Keratinocyte (primary cell): ENCODE data around the gene GANC. TPM values are rescaled to one million over a fixed set of nuclear protein-coding genes. Genes with fewer than 3 reads are reported as not detected.

Experiments
- DNase-seq: peaks from one replicate; pipeline ENCODE4 v3.0.0-alpha.2; 2011; ENCODE audit warnings: low read depth, missing footprints, low spot score
- FAIRE-seq: peaks from 2 replicates; lab custom pipeline; 2011; peaks lifted over from hg19 to GRCh38; lab: Jason Lieb, UNC
- H2AFZ ChIP-seq: 2 replicates; pipeline ENCODE4 v1.6.0; 2012; ENCODE audit warnings: low read length, control low read depth, inconsistent platforms; ENCODE audit not compliant: control insufficient read depth
- H3K27ac ChIP-seq: 2 replicates; pipeline ENCODE4 v1.5.1; 2011; ENCODE audit warnings: low read length; ENCODE audit not compliant: control insufficient read depth, insufficient read depth
- H3K27me3 ChIP-seq: 3 replicates; pipeline ENCODE4 v1.6.0; 2011; ENCODE audit warnings: low read length; ENCODE audit not compliant: control insufficient read depth, insufficient read depth; ENCODE audit errors: extremely low read depth
- H3K36me3 ChIP-seq, 2 experiments: 2 replicates in 1 of 2; 3 replicates in 1 of 2; pipeline ENCODE4 v1.5.1; 2011; ENCODE audit warnings: low read length in 2 of 2, mild to moderate bottlenecking in 1 of 2; ENCODE audit not compliant: control insufficient read depth in 2 of 2, insufficient read depth in 2 of 2; ENCODE audit errors: extremely low read depth in 1 of 2
- H3K4me1 ChIP-seq: 3 replicates; pipeline ENCODE4 v1.5.1; 2011; ENCODE audit warnings: low read length; ENCODE audit not compliant: control insufficient read depth, insufficient read depth; ENCODE audit errors: extremely low read depth
- H3K4me2 ChIP-seq: 3 replicates; pipeline ENCODE4 v1.6.0; 2011; ENCODE audit warnings: low read depth, low read length; ENCODE audit not compliant: control insufficient read depth, insufficient read depth; ENCODE audit errors: extremely low read depth
- H3K4me3 ChIP-seq, 3 experiments: fragments of 200-600 bp in 1 of 3; sonication (generic) in 1 of 3; 2 replicates in 2 of 3; 3 replicates in 1 of 3; pipeline ENCODE4 v1.5.1; 2011 to 2016; ENCODE audit warnings: low read length in 3 of 3, mild to moderate bottlenecking in 3 of 3, control low read depth in 2 of 3, inconsistent platforms in 1 of 3, low read depth in 1 of 3, mixed read lengths in 1 of 3, mixed run types in 1 of 3, moderate library complexity in 1 of 3; ENCODE audit not compliant: control insufficient read depth in 2 of 3, insufficient read depth in 2 of 3; ENCODE audit errors: extremely low read depth in 1 of 3
- H3K79me2 ChIP-seq: 2 replicates; pipeline ENCODE4 v1.6.0; 2012; ENCODE audit warnings: low read length; ENCODE audit not compliant: control insufficient read depth, insufficient read depth
- H3K9ac ChIP-seq: 3 replicates; pipeline ENCODE4 v1.6.0; 2011; ENCODE audit warnings: low read length; ENCODE audit not compliant: control insufficient read depth, insufficient read depth; ENCODE audit errors: extremely low read depth
- H3K9me1 ChIP-seq: 3 replicates; pipeline ENCODE4 v1.6.0; 2011; ENCODE audit warnings: low read length; ENCODE audit not compliant: control insufficient read depth, insufficient read depth; ENCODE audit errors: extremely low read depth
- H3K9me3 ChIP-seq: 2 replicates; pipeline ENCODE4 v1.5.1; 2012; ENCODE audit warnings: low read depth, low read length; ENCODE audit not compliant: control insufficient read depth
- H4K20me1 ChIP-seq: 3 replicates; pipeline ENCODE4 v1.6.0; 2011; ENCODE audit warnings: low read length; ENCODE audit not compliant: control insufficient read depth, insufficient read depth; ENCODE audit errors: extremely low read depth
- EZH2 ChIP-seq: IDR thresholded peaks from one replicate; pipeline ENCODE4 v1.6.1; 2012; ENCODE audit warnings: inconsistent platforms, mild to moderate bottlenecking, low read length, moderate library complexity
- dilution Hi-C: fragments of 300-500 bp; cut with MboI; formaldehyde crosslinking; loops from one replicate; pipeline ENCODE4 v1.7.0; 2020; ENCODE audit warnings: low sequenced_read_pairs; ENCODE audit not compliant: extremely low pct_ligation_motif_present
- polyA plus RNA-seq, 5 experiments: library from polyadenylated mRNA; depleted of rRNA in 3 of 5; stranded (reverse) in 3 of 5; stranded (forward) in 1 of 5; unstranded in 1 of 5; fragments of >200 nt; gene quantifications; 1 replicate in 1 of 5; 2 replicates in 3 of 5; 3 replicates in 1 of 5; pipeline versions ENCODE4 v1.2.1 to v1.2.3, GENCODE V29; 2011 to 2012; ENCODE audit warnings: missing spikeins in 2 of 5, low read depth in 1 of 5, low replicate concordance in 1 of 5
- TF ChIP-seq, protein P1 (sequence below), 3 experiments: IDR thresholded peaks in 1 of 3; conservative IDR thresholded peaks in 1 of 3; optimal IDR thresholded peaks in 1 of 3; 2 replicates in 2 of 3; 3 replicates in 1 of 3; pipeline versions ENCODE3 to v1.5.1; 2011; ENCODE audit warnings: low read length in 3 of 3, mild to moderate bottlenecking in 3 of 3, moderate library complexity in 2 of 3, control low read depth in 1 of 3, inconsistent platforms in 1 of 3; ENCODE audit not compliant: insufficient read depth in 2 of 3; ENCODE audit errors: extremely low read depth in 1 of 3

The GANC gene
- polyA plus RNA-seq, 1 donor (not counting 4 experiments of a cell fraction or from before 2014, with no cell fraction given): 46.2 TPM

DNA sequence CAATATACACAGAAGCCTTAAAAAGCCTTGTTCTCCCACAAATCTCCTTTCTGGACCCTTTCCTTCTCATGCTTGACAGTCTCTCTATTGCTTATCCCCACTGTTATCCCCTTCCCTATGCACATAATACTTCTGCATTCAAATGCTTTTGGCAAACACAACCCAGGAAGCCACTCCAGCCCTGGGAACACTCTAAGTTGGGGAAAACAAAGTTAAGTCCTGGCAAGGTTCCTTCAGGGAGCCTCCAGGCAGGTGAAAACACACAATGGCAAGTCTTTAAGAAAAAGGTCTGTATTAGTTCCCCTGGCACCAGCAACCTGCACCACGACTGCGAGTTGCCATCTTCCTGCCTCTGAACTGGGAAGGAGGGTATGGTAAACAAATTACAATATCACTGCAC is 19.7 kb upstream of the GANC start:
- Histone ChIP-seq H3K4me2 (no peak overlapping the region), H3K36me3 (peaks cover 6 to 9% of the 10 kb centered on the region in 2 experiments), H3K9me1 (no peaks in the 10 kb centered on the region), H3K27me3 (no peaks in the 10 kb centered on the region), H3K9me3 (peaks cover 2% of the 10 kb centered on the region), H3K79me2 (no peaks in the 10 kb centered on the region), H3K4me3 (no peak overlapping the region), H3K4me1 (no peaks in the 10 kb centered on the region), H4K20me1 (no peaks in the 10 kb centered on the region), H3K27ac (no peak overlapping the region), H2AFZ (no peak overlapping the region), H3K9ac (no peak overlapping the region)
- dilution Hi-C loops: no loop called here
- DNase-seq (no peak), FAIRE-seq (no peak)
- no peak for TF ChIP-seq EZH2
- TF ChIP-seq, protein P1, sequence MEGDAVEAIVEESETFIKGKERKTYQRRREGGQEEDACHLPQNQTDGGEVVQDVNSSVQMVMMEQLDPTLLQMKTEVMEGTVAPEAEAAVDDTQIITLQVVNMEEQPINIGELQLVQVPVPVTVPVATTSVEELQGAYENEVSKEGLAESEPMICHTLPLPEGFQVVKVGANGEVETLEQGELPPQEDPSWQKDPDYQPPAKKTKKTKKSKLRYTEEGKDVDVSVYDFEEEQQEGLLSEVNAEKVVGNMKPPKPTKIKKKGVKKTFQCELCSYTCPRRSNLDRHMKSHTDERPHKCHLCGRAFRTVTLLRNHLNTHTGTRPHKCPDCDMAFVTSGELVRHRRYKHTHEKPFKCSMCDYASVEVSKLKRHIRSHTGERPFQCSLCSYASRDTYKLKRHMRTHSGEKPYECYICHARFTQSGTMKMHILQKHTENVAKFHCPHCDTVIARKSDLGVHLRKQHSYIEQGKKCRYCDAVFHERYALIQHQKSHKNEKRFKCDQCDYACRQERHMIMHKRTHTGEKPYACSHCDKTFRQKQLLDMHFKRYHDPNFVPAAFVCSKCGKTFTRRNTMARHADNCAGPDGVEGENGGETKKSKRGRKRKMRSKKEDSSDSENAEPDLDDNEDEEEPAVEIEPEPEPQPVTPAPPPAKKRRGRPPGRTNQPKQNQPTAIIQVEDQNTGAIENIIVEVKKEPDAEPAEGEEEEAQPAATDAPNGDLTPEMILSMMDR (optimal IDR thresholded peaks at IDR 0.05 in 1 of 3, IDR thresholded peaks at IDR 0.05 in 1 of 3, conservative IDR thresholded peaks at IDR 0.05 in 1 of 3; ENCODE audit: extremely low read depth in 1 of 3, insufficient read depth in 2 of 3, low read length in 3 of 3): no peak

DNA sequence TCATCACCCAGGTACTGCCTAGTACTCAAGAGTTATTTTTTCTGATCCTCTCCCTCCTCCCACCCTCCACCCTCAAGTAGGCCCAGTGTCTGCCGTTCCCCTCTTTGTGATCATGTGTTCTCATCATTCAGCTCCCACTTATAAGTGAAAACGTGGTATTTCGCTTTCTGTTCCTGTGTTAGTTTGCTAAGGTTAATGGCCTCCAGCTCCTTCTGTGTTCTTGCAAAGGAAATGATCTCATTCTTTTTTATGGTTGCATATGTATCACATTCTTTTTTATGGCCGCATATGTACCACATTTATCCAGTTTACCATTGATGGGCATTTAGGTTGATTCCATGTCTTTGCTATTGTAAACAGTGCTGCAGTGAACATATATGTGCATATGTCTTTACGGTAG is 8.2 kb upstream of the GANC start:
- Histone ChIP-seq H3K79me2 (peaks cover 23% of the 10 kb centered on the region), H2AFZ (no peak overlapping the region), H3K27ac (no peak overlapping the region), H3K36me3 (peaks cover 15 to 20% of the 10 kb centered on the region in 2 experiments), H3K4me3 (no peak overlapping the region), H3K9me3 (no peaks in the 10 kb centered on the region), H3K4me2 (no peak overlapping the region), H3K9ac (no peak overlapping the region), H3K27me3 (no peaks in the 10 kb centered on the region), H3K4me1 (no peaks in the 10 kb centered on the region), H4K20me1 (no peaks in the 10 kb centered on the region), H3K9me1 (no peaks in the 10 kb centered on the region)
- dilution Hi-C loops: no loop called here
- TF ChIP-seq, protein P1 (optimal IDR thresholded peaks at IDR 0.05 in 1 of 3, IDR thresholded peaks at IDR 0.05 in 1 of 3, conservative IDR thresholded peaks at IDR 0.05 in 1 of 3; ENCODE audit: extremely low read depth in 1 of 3, insufficient read depth in 2 of 3, low read length in 3 of 3): no peak
- no peak for TF ChIP-seq EZH2
- FAIRE-seq (no peak), DNase-seq (no peak)
